Transverse colon (tissue), 4 donors: ENCODE results near the gene EHD3.

Experiments
- CTCF ChIP-seq, 5 experiments: fragments of 200-600 bp in 3 of 5; fragments of 450-650 bp in 2 of 5; sonication (generic) in 3 of 5; IDR thresholded peaks; 1 replicate in 2 of 5; 2 replicates in 3 of 5; pipeline ENCODE4 v1.5.1; 2016 to 2017; ENCODE audit warnings: antibody characterized with exemption in 5 of 5, inconsistent platforms in 3 of 5, mild to moderate bottlenecking in 2 of 5, moderate library complexity in 1 of 5
- POLR2A ChIP-seq: fragments of 450-650 bp; IDR thresholded peaks from one replicate; pipeline ENCODE4 v1.6.1; 2016; ENCODE audit warnings: antibody characterized with exemption, mild to moderate bottlenecking, moderate library complexity
- POLR2AphosphoS5 ChIP-seq, 3 donors: sonication (generic); formaldehyde crosslinking; IDR thresholded peaks; one replicate each; pipeline ENCODE4 v1.6.1; 2016; ENCODE audit warnings: antibody characterized with exemption in 3 of 3

- TF ChIP-seq CTCF (IDR thresholded peaks at IDR 0.05) (no peak), POLR2A (no peak), POLR2AphosphoS5 (IDR thresholded peaks at IDR 0.05) (no peak)
Observed at GRCh38 chr2:31205186-31205585, 28.8 kb upstream of the EHD3 start.
